ENCODE data around the gene UBAP1L.
"Not testable (repeated sequence)": the region's sequence is repeated elsewhere in the genome, so short reads cannot be mapped to it uniquely, and the experiment has no call there.

Gene UBAP1L

DNA sequence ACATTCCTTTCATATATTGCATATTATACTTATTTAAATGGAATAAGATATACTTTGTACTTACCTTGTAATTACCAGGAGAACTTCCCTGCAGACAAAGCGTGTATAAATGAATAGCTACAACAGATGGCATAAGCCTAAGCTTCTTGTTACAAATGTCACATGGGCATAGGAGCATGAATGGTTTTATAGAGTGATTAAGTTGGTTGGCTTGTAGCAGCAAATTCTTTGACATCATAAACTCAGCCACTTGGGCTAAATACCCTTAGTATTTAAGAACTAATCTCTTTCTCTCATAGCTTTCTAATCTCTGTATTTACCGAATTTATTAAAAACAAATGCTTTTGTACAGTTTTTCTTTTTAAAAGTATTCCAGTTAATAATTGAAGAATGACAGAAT lies at the start of gene UBAP1L:
Gene UBAP1L (minus strand): TSS at position 115 of the 400 bp plus-strand sequence. CDS start 8,985 bp downstream, outside the sequence.
- in situ Hi-C loops (cut with HindIII; ENCODE audit: low pct_unique_long_range_greater_than_20kb, low sequenced_read_pairs): no loop called here
- DNase-seq (ENCODE audit: low read depth in 1 of 2, low spot score in 1 of 2): no peak
- no peak for TF ChIP-seq JUND (IDR thresholded peaks at IDR 0.05; ENCODE audit: low read depth)

DNA sequence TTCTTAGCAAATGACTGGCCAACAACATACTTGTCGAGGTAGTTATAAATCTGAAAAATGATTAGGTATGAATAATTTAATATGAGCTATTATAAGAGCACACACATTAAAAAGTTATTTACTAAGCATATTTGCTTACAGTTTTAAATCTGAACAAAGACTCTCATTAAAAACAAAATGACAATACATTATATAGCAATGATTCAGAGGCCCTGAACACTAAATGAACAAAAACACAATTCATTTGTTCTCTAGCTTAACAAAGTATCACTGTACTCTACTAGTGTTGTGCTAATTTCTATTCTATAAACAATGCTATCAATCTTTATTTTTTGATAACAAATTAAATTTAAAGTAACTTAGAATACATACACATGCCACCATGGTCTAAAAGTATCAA lies 49.1 kb upstream of the UBAP1L start:
- TF ChIP-seq JUND (IDR thresholded peaks at IDR 0.05; ENCODE audit: low read depth): no peak
- in situ Hi-C loops (cut with HindIII; ENCODE audit: low pct_unique_long_range_greater_than_20kb, low sequenced_read_pairs): no loop called here
- no peak for DNase-seq (ENCODE audit: low read depth in 1 of 2, low spot score in 1 of 2)

DNA sequence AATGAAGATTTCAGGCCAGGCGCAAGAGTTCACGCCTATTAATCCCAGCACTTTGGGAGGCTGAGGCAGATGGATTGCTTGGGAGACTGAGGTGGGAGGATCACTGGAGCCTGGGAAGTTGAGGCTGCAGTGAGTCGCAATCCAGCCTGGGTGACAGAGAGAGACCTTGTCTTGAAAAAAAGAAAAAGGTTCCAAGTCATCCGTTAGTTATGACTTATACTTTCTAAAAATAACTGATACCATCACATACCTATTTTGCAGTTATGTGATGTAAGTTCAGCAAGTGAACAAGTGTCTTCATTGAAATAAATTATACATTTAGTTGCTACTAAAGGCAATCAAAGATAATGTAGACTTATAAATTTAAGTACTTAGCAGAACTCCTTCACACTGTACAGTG lies 48.0 kb upstream of the UBAP1L start:
- no peak for TF ChIP-seq JUND (IDR thresholded peaks at IDR 0.05; ENCODE audit: low read depth)
- in situ Hi-C loops (cut with HindIII; ENCODE audit: low pct_unique_long_range_greater_than_20kb, low sequenced_read_pairs): no loop called here
- no peak for DNase-seq (ENCODE audit: low read depth in 1 of 2, low spot score in 1 of 2)

DNA sequence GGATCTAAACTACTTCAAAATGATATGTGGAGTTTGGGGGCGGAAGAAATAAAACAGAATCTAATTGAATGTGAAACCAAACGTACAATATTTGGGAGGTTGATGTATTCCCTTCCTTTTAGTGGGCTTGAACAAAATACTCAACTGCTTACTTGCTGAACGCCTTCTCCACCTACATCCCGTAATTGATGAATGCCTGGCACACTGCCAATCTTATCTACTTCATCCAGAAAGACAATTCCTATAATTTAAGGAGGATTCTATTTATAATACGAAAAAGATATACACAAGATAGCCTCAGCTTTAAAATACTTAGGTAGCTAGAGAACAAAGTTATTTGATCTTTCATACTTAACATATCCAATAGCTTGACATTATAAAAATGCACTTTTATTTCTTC lies 41.7 kb upstream of the UBAP1L start:
- in situ Hi-C loops (cut with HindIII; ENCODE audit: low pct_unique_long_range_greater_than_20kb, low sequenced_read_pairs): no loop called here
- no peak for TF ChIP-seq JUND (IDR thresholded peaks at IDR 0.05; ENCODE audit: low read depth)
- DNase-seq (ENCODE audit: low read depth in 1 of 2, low spot score in 1 of 2): no peak

DNA sequence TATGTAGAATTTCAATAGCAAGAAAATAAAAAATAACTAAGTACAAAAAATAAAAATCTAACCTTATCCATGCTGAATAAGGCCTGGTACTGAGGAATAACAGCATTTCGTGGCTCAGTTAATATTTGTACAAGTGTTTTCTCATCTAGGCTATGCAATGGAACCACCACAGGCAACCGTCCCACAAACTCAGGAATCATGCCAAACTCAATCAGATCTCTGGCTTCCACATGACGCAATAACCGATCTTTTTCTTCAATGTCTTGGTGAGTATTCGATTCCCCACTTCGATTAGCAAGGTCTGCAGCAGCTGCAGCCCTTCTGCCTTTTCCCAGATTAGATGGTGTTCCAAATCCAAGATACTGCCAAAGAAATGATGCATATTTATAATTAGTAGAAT lies 39.7 kb upstream of the UBAP1L start:
- DNase-seq (ENCODE audit: low read depth in 1 of 2, low spot score in 1 of 2): no peak
- no peak for TF ChIP-seq JUND (IDR thresholded peaks at IDR 0.05; ENCODE audit: low read depth)
- in situ Hi-C loops (cut with HindIII; ENCODE audit: low pct_unique_long_range_greater_than_20kb, low sequenced_read_pairs): no loop called here

DNA sequence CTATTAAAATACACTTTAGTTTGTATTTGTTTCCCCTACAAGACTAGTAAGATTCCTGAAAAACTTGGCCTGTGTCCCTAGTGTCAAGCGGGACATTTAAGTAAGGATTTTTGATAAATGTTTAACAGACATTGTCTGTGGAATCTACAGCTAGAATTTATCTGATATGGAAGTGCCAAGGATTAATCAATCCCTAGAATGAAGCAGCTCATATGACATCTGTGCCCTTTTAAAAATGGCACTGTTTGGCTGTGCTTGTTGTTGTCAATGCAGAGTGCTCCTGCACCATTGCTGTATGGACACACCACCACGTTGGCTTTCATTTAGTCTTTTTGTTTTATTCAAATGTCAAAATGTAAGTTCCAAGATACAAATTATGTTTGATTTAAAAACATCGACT lies 32.9 kb upstream of the UBAP1L start:
- TF ChIP-seq JUND (IDR thresholded peaks at IDR 0.05; ENCODE audit: low read depth): no peak
- in situ Hi-C loops (cut with HindIII; ENCODE audit: low pct_unique_long_range_greater_than_20kb, low sequenced_read_pairs): no loop called here
- DNase-seq (ENCODE audit: low read depth in 1 of 2, low spot score in 1 of 2): no peak

DNA sequence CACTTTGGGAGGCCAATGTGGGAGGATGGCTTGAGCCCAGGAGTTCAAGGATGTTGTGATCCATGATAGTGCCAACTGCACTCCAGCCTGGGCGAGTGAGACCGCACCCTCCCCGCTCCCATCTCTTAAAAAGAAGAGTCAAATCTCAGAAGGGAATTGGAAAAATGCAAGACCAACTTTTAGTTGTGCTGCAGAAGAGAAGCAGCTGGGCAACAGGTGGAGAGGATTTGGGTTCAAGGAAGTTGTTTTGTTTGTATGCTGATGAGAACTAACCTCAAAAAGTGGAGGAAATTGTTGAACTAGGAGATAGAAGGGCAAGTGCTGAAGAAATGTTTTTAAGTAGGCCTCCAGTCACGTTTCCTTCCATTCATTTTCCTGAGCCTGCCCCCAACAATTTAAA lies 31.4 kb upstream of the UBAP1L start:
- in situ Hi-C loops (cut with HindIII; ENCODE audit: low pct_unique_long_range_greater_than_20kb, low sequenced_read_pairs): no loop called here
- TF ChIP-seq JUND (IDR thresholded peaks at IDR 0.05; ENCODE audit: low read depth): no peak
- DNase-seq (ENCODE audit: low read depth in 1 of 2, low spot score in 1 of 2): no peak

DNA sequence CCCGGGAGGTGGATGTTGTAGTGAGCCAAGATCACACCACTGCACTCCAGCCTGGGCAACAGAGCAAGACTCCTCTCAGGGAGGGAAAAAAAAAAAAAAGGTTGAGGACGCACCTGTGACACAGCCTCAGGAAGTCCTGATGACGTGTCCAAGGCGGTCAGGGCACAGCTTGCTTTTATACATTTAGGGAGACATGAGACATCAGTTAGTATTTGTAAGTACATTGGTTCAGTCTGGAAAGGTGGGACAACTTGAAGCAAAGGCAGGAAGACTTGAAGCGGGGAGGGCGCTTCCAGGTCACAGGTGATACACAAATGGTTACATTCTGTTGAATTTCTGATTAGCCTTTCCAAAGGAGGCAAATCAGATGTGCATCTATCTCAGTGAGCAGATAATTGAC lies 23.6 kb upstream of the UBAP1L start:
- DNase-seq (ENCODE audit: low read depth in 1 of 2, low spot score in 1 of 2); in situ Hi-C loops (cut with HindIII; ENCODE audit: low pct_unique_long_range_greater_than_20kb, low sequenced_read_pairs): not testable (repeated sequence)

DNA sequence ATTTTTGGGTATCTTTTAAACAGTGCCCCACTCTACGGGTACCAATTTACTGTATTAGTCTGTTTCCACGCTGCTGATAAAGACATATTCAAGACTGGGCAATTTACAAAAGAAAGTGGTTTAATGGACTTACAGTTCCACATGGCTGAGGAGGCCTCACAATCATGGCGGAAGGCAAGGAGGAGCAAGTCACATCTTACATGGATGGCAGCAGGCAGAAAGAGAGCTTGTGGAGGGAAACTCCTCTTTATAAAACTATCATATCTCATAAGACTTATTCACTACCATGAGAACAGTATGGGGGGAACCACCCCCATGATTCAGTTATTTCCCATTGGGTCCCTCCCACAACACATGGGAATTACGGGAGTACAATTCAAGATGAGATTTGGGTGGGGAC lies 22.9 kb upstream of the UBAP1L start:
- DNase-seq (ENCODE audit: low read depth in 1 of 2, low spot score in 1 of 2); in situ Hi-C loops (cut with HindIII; ENCODE audit: low pct_unique_long_range_greater_than_20kb, low sequenced_read_pairs): not testable (repeated sequence)

DNA sequence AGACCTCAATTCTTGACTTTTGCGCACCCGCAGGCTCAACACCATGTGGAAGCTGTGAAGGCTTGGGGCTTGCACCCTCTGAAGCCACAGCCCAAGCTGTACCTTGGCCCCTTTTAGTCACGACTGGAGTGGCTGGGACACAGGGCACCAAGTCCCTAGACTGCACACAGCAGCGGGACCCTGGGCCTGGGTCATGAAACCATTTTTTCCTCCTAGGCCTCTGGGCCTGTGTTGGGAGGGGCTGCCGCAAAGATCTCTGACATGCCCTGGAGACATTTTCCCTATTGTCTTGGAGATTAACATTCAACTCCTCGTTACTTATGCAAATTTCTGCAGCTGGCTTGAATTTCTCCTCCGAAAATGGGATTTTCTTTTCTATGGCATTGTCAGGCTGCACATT lies 22.1 kb upstream of the UBAP1L start:
- in situ Hi-C loops (cut with HindIII; ENCODE audit: low pct_unique_long_range_greater_than_20kb, low sequenced_read_pairs); DNase-seq (ENCODE audit: low read depth in 1 of 2, low spot score in 1 of 2): not testable (repeated sequence)

DNA sequence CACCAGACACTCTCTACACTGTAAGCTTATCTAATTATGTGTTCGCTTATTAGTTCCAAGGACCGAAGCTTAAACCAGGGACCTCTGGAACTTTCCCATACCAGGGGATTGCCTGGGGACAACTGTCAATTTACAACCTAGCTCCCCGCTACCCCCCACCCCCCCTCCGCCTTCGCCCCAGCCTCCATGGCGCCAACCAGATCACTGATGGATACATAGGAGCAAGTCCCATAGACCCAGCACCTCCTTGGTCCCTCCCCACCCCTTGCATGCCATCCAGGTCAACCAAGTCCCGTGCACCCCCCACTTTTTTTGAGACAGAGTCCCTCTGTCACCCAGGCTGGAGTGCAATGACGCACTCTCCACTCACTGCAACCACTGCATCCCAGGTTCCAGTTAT lies 19.5 kb upstream of the UBAP1L start:
- DNase-seq (ENCODE audit: low read depth in 1 of 2, low spot score in 1 of 2): no peak
- in situ Hi-C loops (cut with HindIII; ENCODE audit: low pct_unique_long_range_greater_than_20kb, low sequenced_read_pairs): no loop called here
- no peak for TF ChIP-seq JUND (IDR thresholded peaks at IDR 0.05; ENCODE audit: low read depth)

DNA sequence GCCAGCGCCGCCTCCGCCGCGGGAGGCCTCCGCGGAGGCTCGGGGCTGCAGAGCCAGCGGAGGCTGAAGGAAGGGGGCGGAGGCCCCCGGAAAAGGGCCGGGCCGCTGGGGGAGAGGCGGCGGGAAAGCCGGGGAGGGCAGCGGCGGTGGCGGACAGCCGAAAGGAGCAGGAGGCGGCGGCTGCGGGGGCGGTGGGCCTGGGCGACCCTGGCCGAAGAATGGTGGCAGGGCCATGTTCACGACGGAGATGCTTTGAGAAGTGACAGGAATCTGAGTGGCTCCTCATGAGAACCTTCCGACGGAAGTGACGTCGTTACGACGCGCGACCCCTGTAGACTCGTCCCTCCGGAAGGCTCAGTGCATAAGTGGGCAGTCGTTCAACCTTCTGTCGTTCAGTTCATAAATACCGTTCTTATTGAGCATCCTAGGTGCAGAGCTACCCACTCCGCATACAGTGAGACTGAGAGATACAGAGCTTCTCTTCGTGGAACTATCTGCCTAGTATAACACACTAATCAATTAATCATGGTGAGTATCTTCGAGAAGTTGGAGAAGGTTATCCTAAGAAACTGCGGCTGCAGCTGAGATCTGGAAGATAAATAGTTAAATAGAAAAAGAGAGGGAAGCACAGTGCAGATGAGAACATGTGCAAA lies 18.7 kb upstream of the UBAP1L start, which contains the start of gene PDCD7:
Gene PDCD7 (minus strand): TSS at position 261 of the 653 bp plus-strand sequence. CDS start 27 bp downstream, at position 234.
- in situ Hi-C loops (cut with HindIII; ENCODE audit: low pct_unique_long_range_greater_than_20kb, low sequenced_read_pairs): no loop called here
- peak; percentile 94 to 97 for DNase-seq (ENCODE audit: low read depth in 1 of 2, low spot score in 1 of 2)
- no peak for TF ChIP-seq JUND (IDR thresholded peaks at IDR 0.05; ENCODE audit: low read depth)

DNA sequence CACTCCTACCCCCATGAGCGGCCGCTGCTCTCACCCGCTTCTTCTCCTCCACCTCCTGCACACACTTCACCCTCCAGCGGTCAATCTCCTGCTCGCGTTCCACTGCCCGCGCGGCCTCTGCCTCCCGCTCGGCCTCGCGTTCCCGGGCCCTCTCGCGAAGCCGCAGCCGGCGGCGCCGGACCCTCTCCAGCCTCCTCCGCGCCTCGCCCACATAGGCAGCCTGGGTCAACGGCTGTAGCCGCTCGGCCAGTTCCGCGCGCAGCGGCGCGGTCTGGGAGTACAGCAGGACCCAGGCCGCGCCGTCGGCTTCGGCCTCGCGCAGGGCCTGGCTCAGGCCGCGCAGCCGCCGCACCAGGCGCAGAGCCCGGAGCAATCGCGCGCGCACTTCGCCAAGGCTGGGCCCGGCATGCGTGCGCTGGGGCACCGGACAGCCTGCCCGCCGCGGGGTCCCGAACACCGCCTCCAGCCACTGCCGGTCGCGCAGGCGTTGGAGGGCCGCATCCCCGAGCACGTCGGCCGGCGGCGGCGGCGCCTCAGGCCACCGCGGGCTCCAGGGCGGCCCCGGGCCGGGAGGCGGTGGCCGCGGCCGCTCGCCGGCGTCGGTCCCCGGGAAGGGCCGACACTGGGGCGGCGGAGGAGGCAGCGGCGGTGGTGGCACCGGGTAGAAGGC lies 18.0 kb upstream of the UBAP1L start:
- DNase-seq (ENCODE audit: low read depth in 1 of 2, low spot score in 1 of 2): peak; percentile 60 to 64
- in situ Hi-C loops (cut with HindIII; ENCODE audit: low pct_unique_long_range_greater_than_20kb, low sequenced_read_pairs): no loop called here
- TF ChIP-seq JUND (IDR thresholded peaks at IDR 0.05; ENCODE audit: low read depth): no peak

DNA sequence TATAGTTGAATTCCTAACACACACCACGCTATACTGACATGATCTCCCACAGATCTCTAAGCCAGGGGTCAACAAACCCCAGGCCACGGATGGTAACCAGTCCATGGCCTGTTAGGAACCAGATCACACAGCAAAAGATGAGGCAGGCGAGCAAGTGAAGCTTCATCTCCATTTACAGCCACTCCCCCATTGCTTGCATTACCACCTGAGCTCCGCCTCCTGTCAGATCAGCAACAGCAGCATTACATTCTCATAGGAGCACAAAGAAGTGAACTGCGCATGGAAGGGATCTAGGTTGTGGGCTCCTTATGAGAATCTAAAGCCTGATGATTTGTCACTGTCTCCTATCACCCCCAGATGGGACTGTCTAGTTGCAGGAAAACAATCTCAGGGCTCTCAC lies 15.9 kb upstream of the UBAP1L start:
- DNase-seq (ENCODE audit: low read depth in 1 of 2, low spot score in 1 of 2): peak in 1 of 2 experiments; percentile 46
- in situ Hi-C loops (cut with HindIII; ENCODE audit: low pct_unique_long_range_greater_than_20kb, low sequenced_read_pairs): no loop called here
- no peak for TF ChIP-seq JUND (IDR thresholded peaks at IDR 0.05; ENCODE audit: low read depth)

Measured in T47D (cell line).